A549 (cell line): ENCODE data around the gene BRD3OS. TPM values are rescaled to one million over a fixed set of nuclear protein-coding genes. Genes with fewer than 3 reads are reported as not detected.

Source experiments
- ATAC-seq, 2 experiments: fragments of 200-7000 bp in 1 of 2; fragments of >200 bp in 1 of 2; cut with Nextera tagmentation in 1 of 2; cut with Tn5 transposase in 1 of 2; 3 replicates each; pipeline versions ENCODE4 v1.8.0 to v1.9.1; 2018 to 2020; ENCODE audit warnings: mild to moderate bottlenecking in 1 of 2, moderate library complexity in 1 of 2
- CTCF ChIA-PET: fragments of 300-600 bp; sonication (Branson Sonifier 250); formaldehyde crosslinking; extraction: SDS; loops from one replicate; lab custom pipeline; 2021; ENCODE audit warnings: antibody characterized with exemption, inconsistent platforms; lab: Yijun Ruan, JAX
- POLR2A ChIA-PET: fragments of 350-600 bp; formaldehyde crosslinking; extraction: SDS; loops from one replicate; lab custom pipeline; 2021; ENCODE audit warnings: antibody characterized with exemption, inconsistent platforms; lab: Yijun Ruan, JAX
- DNase-seq, 2 experiments: peaks; one replicate each; pipeline versions ENCODE4 v3.0.0 to v3.0.0-alpha.2; 2011 to 2016; ENCODE audit warnings: low read depth in 1 of 2, low spot score in 1 of 2
- FAIRE-seq: peaks from 2 replicates; lab custom pipeline; 2011; peaks lifted over from hg19 to GRCh38; lab: Jason Lieb, UNC
- H3K27ac ChIP-seq, 2 experiments: fragments of >200 bp; sonication (Bioruptor Twin); formaldehyde crosslinking; 3 replicates each; pipeline ENCODE4 v1.5.1; 2016 to 2017
- H3K4me1 ChIP-seq: fragments of >200 bp; sonication (Bioruptor Twin); formaldehyde crosslinking; 3 replicates; pipeline ENCODE4 v1.6.1; 2016
- H3K4me2 ChIP-seq: fragments of >200 bp; sonication (Bioruptor Twin); formaldehyde crosslinking; 3 replicates; pipeline ENCODE4 v1.6.1; 2016
- H3K4me3 ChIP-seq: fragments of >200 bp; sonication (Bioruptor Twin); formaldehyde crosslinking; 3 replicates; pipeline ENCODE4 v1.5.1; 2016
- H3K9me3 ChIP-seq: fragments of >200 bp; sonication (Bioruptor Twin); formaldehyde crosslinking; 3 replicates; pipeline ENCODE4 v1.6.1; 2016
- CBX2 ChIP-seq: fragments of 200-600 bp; sonication (generic); IDR thresholded peaks from 2 replicates; pipeline ENCODE4 v1.6.1; 2016; ENCODE audit warnings: low read depth, mild to moderate bottlenecking, borderline replicate concordance
- CEBPB ChIP-seq, 2 experiments: fragments of >200 bp in 1 of 2; sonication (Bioruptor Twin) in 1 of 2; formaldehyde crosslinking in 1 of 2; IDR thresholded peaks; 2 replicates each; pipeline ENCODE4 v1.6.1; 2012 to 2016
- CTCF ChIP-seq: fragments of >200 bp; sonication (Bioruptor Twin); formaldehyde crosslinking; IDR thresholded peaks from 3 replicates; pipeline ENCODE4 v1.5.1; 2016
- FOXS1 ChIP-seq: fragments of 250-450 bp; sonication (Bioruptor Pico); IDR thresholded peaks from 2 replicates; pipeline ENCODE4 v1.5.0; 2020; ENCODE audit warnings: mild to moderate bottlenecking, moderate library complexity
- HEYL ChIP-seq: fragments of 250-450 bp; sonication (Bioruptor Pico); IDR thresholded peaks from 2 replicates; pipeline ENCODE4 v1.8.0; 2021; ENCODE audit warnings: mild to moderate bottlenecking, moderate library complexity
- HMGXB4 ChIP-seq: fragments of 250-450 bp; sonication (Bioruptor Pico); IDR thresholded peaks from 2 replicates; pipeline ENCODE4 v1.5.0; 2021; ENCODE audit warnings: mild to moderate bottlenecking, moderate library complexity, borderline replicate concordance
- HOXA7 ChIP-seq: fragments of 250-450 bp; sonication (Bioruptor Pico); IDR thresholded peaks from 2 replicates; pipeline ENCODE4 v1.5.0; 2020; ENCODE audit warnings: mild to moderate bottlenecking, moderate library complexity
- HOXB5 ChIP-seq: fragments of 250-450 bp; sonication (Bioruptor Pico); IDR thresholded peaks from 2 replicates; pipeline ENCODE4 v1.5.0; 2020; ENCODE audit warnings: mild to moderate bottlenecking, moderate library complexity
- JUNB ChIP-seq: fragments of >200 bp; sonication (Bioruptor Twin); formaldehyde crosslinking; IDR thresholded peaks from 2 replicates; pipeline ENCODE4 v1.6.1; 2016
- KDM5A ChIP-seq: fragments of 200-600 bp; sonication (generic); IDR thresholded peaks from 2 replicates; pipeline ENCODE4 v1.6.1; 2016; ENCODE audit warnings: antibody characterized with exemption, mild to moderate bottlenecking
- RNF2 ChIP-seq: fragments of 200-600 bp; sonication (generic); IDR thresholded peaks from 2 replicates; pipeline ENCODE4 v1.6.1; 2016; ENCODE audit warnings: low read depth, mild to moderate bottlenecking, antibody characterized with exemption, moderate library complexity, borderline replicate concordance
- SMC3 ChIP-seq: fragments of >200 bp; sonication (Bioruptor Twin); formaldehyde crosslinking; IDR thresholded peaks from 3 replicates; pipeline ENCODE4 v1.6.1; 2018; ENCODE audit warnings: inconsistent platforms
- TP53 ChIP-seq: fragments of 250-450 bp; sonication (Bioruptor Pico); IDR thresholded peaks from 2 replicates; pipeline ENCODE4 v1.5.0; 2021; ENCODE audit warnings: mild to moderate bottlenecking, moderate library complexity
- USF2 ChIP-seq: fragments of 450-650 bp; IDR thresholded peaks from 2 replicates; pipeline ENCODE4 v1.6.1; 2014; ENCODE audit warnings: antibody characterized with exemption
- ZNF302 ChIP-seq: fragments of 250-450 bp; sonication (Bioruptor Pico); IDR thresholded peaks from 2 replicates; pipeline ENCODE4 v1.9.0; 2021; ENCODE audit warnings: inconsistent platforms, mild to moderate bottlenecking, moderate library complexity
- WGBS: methylation state at CpG from one replicate; pipeline ENCODE4 v1.1.6; 2017; ENCODE audit errors: missing lambda C conversion rate; 5-methylcytosine and 5-hydroxymethylcytosine counted together
- polyA plus RNA-seq, 4 experiments: library from polyadenylated mRNA; depleted of rRNA in 3 of 4; stranded (reverse); fragments of >200 nt; fragmentation: RNase III in 1 of 4; extraction: RNeasy Plus Mini Kit Qiagen cat#74134 plus additional on column Dnase treatment in 1 of 4; gene quantifications; 2 replicates in 3 of 4; 3 replicates in 1 of 4; pipeline ENCODE4 v1.2.3, GENCODE V29; 2011 to 2017

Gene BRD3OS
- polyA plus RNA-seq, 2 of the 4 experiments (the other 2 are of a cell fraction): 10.4 to 10.8 TPM

GRCh38 chr9:133999851-134000265 lies 25.4 kb upstream of the BRD3OS start:
- Histone ChIP-seq H3K4me2 (no peak overlapping the region), H3K4me1 (peaks cover 5% of the 10 kb centered on the region), H3K4me3 (no peak overlapping the region), H3K27ac (no peak overlapping the region), H3K9me3 (no peaks in the 10 kb centered on the region)
- 44% methylated on average over 6 of the region's 6 CpGs for WGBS
- ATAC-seq: no peak; a peak in 1 of 6 replicates
- TF ChIP-seq ZNF302 (no peak), HOXB5 (CRISPR knock-in tag) (no peak), FOXS1 (CRISPR knock-in tag) (no peak), JUNB (no peak), HOXA7 (CRISPR knock-in tag) (no peak)
- ChIA-PET POLR2A (no interaction called here), CTCF (interaction anchor here (1.2 to 2.1 kb wide), 3 partner anchors 37 to 257 kb away, joined by 3 to 10 read pairs (median 5); no protein-coding TSS in a partner anchor)
- DNase-seq: no peak
- no peak for FAIRE-seq

- no peak for DNase-seq
- 40% methylated on average over 2 of the region's 2 CpGs for WGBS
- Histone ChIP-seq H3K4me2 (no peak overlapping the region), H3K27ac (no peak overlapping the region), H3K4me1 (no peaks in the 10 kb centered on the region), H3K9me3 (no peaks in the 10 kb centered on the region)
- ChIA-PET POLR2A (no interaction called here), CTCF (interaction anchor here (1.8 to 2.2 kb wide), 2 partner anchors 9 to 221 kb away, joined by 8 to 11 read pairs; no protein-coding TSS in a partner anchor)
- TF ChIP-seq KDM5A: no peak
- TF ChIP-seq CEBPB (IDR thresholded peaks at IDR 0.05): no peak
- TF ChIP-seq HEYL (CRISPR knock-in tag): no peak
- TF ChIP-seq CTCF: no peak
- TF ChIP-seq CBX2: no peak
- no peak for TF ChIP-seq TP53 (CRISPR knock-in tag)
- TF ChIP-seq, all 56 proteins: peak for 0
- FAIRE-seq (no peak), ATAC-seq (no peak)
- no peak overlapping the region for H3K4me3 ChIP-seq
These were observed 22.5 kb upstream of the BRD3OS start for GRCh38 chr9:134002796-134003195.

GRCh38 chr9:134003237-134003636 lies 22.0 kb upstream of the BRD3OS start:
- POLR2A ChIA-PET: no interaction called here
- 6% methylated on average over 1 of the region's 2 CpGs for WGBS
- no peak overlapping the region for H3K27ac ChIP-seq
- CTCF ChIA-PET: interaction anchor here (1.8 to 6.1 kb wide), 4 partner anchors 9 to 221 kb away, joined by 6 to 56 read pairs (median 10); no protein-coding TSS in a partner anchor
- FAIRE-seq (no peak), ATAC-seq (no peak), DNase-seq (no peak)
- no peaks in the 10 kb centered on the region for H3K4me1 ChIP-seq
- no peak for TF ChIP-seq RNF2
- no peak overlapping the region for H3K4me2 ChIP-seq
- H3K4me3 ChIP-seq: no peak overlapping the region
- no peaks in the 10 kb centered on the region for H3K9me3 ChIP-seq

- no peak for DNase-seq
- H3K4me3 ChIP-seq: no peak overlapping the region
- TF ChIP-seq USF2: no peak
- no peak for TF ChIP-seq SMC3
- no peak for TF ChIP-seq JUNB
- no peak for TF ChIP-seq HMGXB4 (CRISPR knock-in tag)
- POLR2A ChIA-PET: interaction anchor here (0.5 kb wide), 1 partner anchor 608 kb away, joined by 3 read pairs; no protein-coding TSS in a partner anchor
- peak in 1 of 2 experiments; percentile 44; a peak in 2 of 6 replicates for ATAC-seq
- H3K4me2 ChIP-seq: no peak overlapping the region
- CTCF ChIA-PET: interaction anchor here (1.9 to 6.1 kb wide), 4 partner anchors 10 to 262 kb away, joined by 5 to 56 read pairs (median 7); no protein-coding TSS in a partner anchor
- 36% methylated on average over 11 of the region's 20 CpGs for WGBS
- no peaks in the 10 kb centered on the region for H3K9me3 ChIP-seq
- FAIRE-seq: no peak
- no peak overlapping the region for H3K27ac ChIP-seq
- H3K4me1 ChIP-seq: no peaks in the 10 kb centered on the region
These were observed 21.0 kb upstream of the BRD3OS start for GRCh38 chr9:134004131-134004873.
